ENCODE data around the gene INTS15. TPM values are rescaled to one million over a fixed set of nuclear protein-coding genes. Genes with fewer than 3 reads are reported as not detected.

INTS15 gene
- total RNA-seq, 4 donors from 2014 or later = 34.0 to 95.7 (median 53.0) TPM

DNA sequence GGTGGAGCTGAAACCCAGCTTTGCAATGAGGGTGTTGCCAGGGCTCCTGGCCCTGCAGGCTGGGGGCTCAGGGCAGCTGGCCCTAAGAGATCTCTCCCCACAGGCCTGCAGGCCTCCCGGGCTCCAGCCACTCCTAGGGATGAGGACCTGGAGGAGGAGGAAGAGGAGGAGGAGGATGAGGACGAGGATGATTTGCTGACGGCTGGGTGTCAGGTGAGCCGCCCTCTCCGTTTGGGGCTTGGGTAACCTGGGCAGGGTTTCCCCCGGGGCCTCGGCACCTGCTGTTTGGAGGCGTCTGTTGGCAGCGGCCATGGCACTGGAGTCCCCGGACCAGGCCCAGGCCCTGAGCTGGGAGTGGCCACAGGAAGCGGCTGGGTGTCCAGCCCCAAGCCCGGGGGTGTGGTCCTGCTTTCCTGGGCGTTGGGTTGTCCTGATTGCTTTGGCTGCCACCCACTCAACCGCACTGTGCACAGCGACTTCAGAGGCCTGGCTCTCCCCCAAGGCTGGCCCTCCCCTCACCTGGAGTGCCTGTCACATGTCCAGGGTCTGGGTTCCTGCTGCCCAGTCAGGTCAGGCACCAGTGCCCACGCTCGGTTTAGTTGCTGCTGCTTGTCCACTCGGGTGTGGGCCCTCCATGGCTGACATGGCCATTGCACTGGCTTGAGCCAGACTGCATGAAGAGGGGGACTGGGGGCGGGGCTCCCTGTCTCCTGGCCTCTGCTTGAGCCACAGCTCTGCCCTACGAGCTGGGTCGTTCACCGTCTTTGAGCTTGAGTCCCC, 53.2 kb downstream of the INTS15 start:
- peaks cover 0 to 69% (median 0%) of the 10 kb centered on the region in 3 donors for H3K36me3 ChIP-seq

GRCh38 chr7:6643915-6644625, 54.2 kb downstream of the INTS15 start:
- peaks cover 0 to 78% (median 0%) of the 10 kb centered on the region in 3 donors for H3K36me3 ChIP-seq
- no peak overlapping the region for H3K4me3 ChIP-seq
- no peak for DNase-seq
- H3K4me1 ChIP-seq = no peaks in the 10 kb centered on the region
- H3K27ac ChIP-seq = no peak overlapping the region
- H3K27me3 ChIP-seq = no peaks in the 10 kb centered on the region
- no peaks in the 10 kb centered on the region for H3K9me3 ChIP-seq
- TF ChIP-seq POLR2A (IDR thresholded peaks at IDR 0.05) (no peak), CTCF (IDR thresholded peaks at IDR 0.05) (no peak)

More for the DNA sequence above, 53.2 kb downstream of the INTS15 start:
- Histone ChIP-seq H3K27ac (no peak overlapping the region), H3K27me3 (no peaks in the 10 kb centered on the region), H3K4me1 (peaks cover 0 to 9% (median 5%) of the 10 kb centered on the region in 4 donors), H3K4me3 (no peak overlapping the region), H3K9me3 (no peaks in the 10 kb centered on the region)
- no peak for DNase-seq
- TF ChIP-seq CTCF (IDR thresholded peaks at IDR 0.05) (no peak), POLR2A (IDR thresholded peaks at IDR 0.05) (no peak)

- Histone ChIP-seq H3K4me1 (no peaks in the 10 kb centered on the region), H3K36me3 (peaks cover 0 to 81% (median 0%) of the 10 kb centered on the region in 3 donors)
- TF ChIP-seq POLR2A (IDR thresholded peaks at IDR 0.05) (no peak), CTCF (IDR thresholded peaks at IDR 0.05) (no peak)
Observed at GRCh38 chr7:6644728-6645127, 54.9 kb downstream of the INTS15 start.

DNA sequence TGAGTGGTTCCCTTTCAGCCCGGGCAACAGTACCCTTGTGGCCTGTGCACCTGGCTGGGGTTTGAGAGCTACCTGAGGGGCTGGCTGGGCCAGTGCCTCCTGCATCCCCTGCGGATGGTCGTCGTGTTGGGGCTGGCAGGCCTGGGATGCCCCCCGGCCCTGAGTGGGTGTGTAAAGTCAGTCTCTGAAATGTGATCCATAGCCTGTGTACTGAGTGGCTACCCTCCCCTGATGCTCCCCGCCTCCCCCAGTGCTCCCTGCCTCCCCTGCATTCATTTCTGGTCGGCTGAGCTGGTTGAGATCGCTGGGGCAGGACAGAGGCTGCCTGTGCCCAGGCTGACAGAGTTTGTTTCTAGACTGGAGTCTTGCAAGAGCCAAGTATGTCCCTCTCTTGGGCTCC, 56.6 kb downstream of the INTS15 start:
- H3K36me3 ChIP-seq = peaks cover 0 to 89% (median 0%) of the 10 kb centered on the region in 3 donors
- no peak for DNase-seq
- TF ChIP-seq POLR2A (IDR thresholded peaks at IDR 0.05) (no peak), CTCF (IDR thresholded peaks at IDR 0.05) (no peak)
- H3K4me3 ChIP-seq = no peak overlapping the region
- H3K27me3 ChIP-seq = no peaks in the 10 kb centered on the region
- H3K4me1 ChIP-seq = no peaks in the 10 kb centered on the region
- no peak overlapping the region for H3K27ac ChIP-seq
- H3K9me3 ChIP-seq = no peaks in the 10 kb centered on the region

More at GRCh38 chr7:6644728-6645127, 54.9 kb downstream of the INTS15 start:
- Histone ChIP-seq H3K9me3 (no peaks in the 10 kb centered on the region), H3K27me3 (no peaks in the 10 kb centered on the region), H3K27ac (no peak overlapping the region), H3K4me3 (no peak overlapping the region)
- no peak for DNase-seq

DNA sequence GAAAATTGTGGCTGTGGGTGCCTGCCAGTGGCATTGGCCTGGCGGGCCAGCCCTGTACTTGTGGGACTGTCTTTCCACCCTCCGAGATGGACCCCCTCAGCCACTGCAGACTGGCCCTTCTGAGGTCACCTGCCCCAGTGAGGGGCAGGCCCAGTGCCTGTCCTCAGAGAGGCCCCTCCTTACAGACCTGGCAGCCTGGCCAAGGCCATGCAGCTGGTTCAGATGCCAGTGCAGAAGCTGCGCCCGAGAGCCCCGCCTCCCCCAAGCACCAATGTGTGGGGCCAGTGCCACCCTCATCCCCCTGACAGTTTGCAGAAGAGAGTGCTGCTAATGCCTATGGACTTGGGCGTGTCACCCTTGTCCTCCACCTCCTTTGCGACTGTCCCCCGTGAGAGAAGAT, 57.3 kb downstream of the INTS15 start:
- Histone ChIP-seq H3K27ac (no peak overlapping the region), H3K9me3 (no peaks in the 10 kb centered on the region), H3K27me3 (no peaks in the 10 kb centered on the region), H3K4me3 (no peak overlapping the region), H3K36me3 (peaks cover 0 to 89% (median 0%) of the 10 kb centered on the region in 3 donors), H3K4me1 (no peaks in the 10 kb centered on the region)
- DNase-seq = no peak
- no peak for TF ChIP-seq POLR2A (IDR thresholded peaks at IDR 0.05)
- no peak for TF ChIP-seq CTCF (IDR thresholded peaks at IDR 0.05)
